Stimulated activated CD4-positive, alpha-beta T cell treated with anti-CD3 and anti-CD28 coated beads, Interleukin-15, amount 100 ng/mL, for 48 hours (primary cell): ENCODE results near the gene BAHD1.

Source experiments
- DNase-seq, 2 donors: peaks; one replicate each; pipeline ENCODE4 v3.0.0-alpha.2; 2020; ENCODE audit warnings: low read depth in 2 of 2

BAHD1 gene

GRCh38 chr15:40424483-40425115 is 16.2 kb upstream of the BAHD1 start:
- no peak for DNase-seq

DNA sequence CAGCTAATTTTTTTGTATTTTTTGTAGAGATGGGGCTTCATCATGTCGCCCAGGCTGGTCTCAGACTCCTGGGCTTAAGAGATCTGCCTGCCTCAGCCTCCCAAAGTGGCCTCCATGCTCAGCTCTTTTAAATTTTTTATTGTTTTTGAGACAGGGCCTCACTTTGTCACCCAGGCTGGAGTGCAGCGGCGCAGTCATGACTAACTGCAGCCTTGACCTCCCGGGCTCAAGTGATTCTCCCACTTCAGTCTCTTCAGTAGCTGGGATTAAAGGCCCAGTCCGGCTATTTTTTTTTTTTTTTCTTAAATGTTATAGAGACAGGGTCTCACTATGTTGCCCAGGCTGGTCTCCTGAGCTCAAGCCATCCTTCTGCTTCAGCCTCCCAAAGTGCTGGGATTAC is 15.1 kb upstream of the BAHD1 start:
- no peak for DNase-seq

DNA sequence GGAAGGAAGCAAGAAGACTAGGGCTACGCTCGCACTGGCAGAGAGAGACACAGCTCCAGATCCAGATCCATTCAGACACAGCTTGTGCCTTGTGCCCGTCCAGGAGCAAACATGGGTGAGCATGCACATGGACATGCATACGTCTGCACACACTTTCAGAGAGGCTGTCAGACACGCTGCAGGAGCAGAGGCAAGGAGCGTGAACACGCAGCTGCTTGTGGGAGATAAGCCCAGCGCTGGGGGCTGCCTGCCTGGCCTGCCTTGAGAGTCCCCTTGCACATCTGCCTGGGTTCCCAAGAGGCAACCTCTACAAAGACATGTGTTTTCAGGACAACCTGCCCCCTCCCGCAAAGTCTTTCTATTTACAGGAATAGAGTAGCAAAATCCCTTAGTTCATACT is 13.6 kb upstream of the BAHD1 start:
- DNase-seq = no peak

DNA sequence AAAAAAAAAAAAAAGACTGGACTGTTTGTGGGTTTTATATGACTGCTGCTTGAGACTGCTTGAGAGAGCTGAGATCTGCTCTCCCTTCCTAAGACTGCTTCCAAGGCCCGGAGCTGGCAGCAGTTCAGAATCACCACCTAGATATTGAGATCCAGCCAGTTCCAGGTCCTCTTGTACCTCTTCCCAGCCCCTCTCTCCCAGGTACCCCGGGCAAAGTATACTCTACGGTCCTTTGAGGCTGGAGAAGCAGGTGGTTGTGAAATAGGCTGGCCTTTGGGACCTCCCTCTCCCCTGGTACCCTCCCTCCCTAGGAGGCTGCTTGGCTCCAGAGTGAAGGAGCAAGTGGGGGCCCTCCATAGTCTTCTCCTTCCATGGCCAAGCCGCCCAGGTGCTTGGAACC is 12.6 kb upstream of the BAHD1 start:
- DNase-seq = no peak

- DNase-seq = no peak
Measured at GRCh38 chr15:40429068-40429710, 11.6 kb upstream of the BAHD1 start.

DNA sequence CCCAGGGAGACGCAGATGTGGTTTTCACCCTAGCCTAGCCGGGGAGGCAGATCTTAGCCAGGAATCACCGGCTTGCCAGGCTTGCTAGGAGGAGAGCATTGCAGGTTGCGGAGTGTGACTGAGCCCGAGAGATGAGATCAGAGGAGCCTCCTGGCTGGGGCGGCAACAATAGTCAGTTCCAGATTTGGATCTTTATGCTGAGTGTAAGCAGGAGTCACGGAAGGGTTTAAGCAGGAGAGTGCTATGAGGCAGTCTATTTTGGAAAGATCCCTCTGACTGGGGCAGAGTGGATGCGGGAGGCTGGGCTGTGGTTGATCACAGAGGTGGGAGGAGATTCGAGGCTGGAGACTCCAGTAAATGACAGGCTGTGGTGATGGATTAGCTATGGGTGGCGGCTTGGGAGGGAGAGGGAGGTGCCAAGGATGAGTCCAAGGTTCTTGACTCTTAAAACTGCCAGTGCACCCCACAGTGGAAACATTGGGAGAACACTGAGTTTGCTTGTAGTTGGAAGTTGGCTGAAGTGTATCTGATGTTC is 10.4 kb upstream of the BAHD1 start:
- no peak for DNase-seq

DNA sequence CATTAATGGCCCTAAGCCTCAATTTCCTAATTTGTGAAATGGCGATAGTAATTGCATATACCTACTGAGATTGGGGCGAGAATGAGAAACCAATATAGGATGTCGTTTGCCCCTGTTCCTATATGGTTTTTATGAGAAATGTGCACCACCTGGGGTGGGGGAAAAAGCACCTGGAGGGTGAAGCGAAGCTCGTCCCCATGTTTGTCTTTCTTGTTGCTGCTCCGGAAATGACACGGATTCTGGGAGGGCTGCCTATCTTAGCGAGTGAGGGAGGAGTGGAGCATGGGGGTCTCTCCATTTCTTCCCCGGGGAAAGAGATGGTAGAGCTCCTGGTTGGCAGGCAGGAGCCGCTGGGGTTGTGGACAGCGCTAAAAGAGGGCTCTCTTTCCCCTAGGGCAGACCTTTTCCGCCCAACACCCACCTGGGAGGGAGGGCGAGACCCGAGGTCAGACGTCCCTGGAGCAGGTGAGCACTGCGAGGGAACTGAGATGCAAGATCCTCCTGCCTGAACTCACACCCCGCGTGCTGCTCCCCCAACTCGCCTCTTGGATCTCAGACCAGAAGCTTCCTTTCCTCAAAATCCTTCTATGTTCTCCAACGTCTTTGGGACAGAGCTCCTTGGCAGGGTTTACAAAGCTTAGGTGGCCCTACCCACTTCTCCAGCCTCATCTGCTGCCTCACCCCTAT is 5.6 kb upstream of the BAHD1 start:
- DNase-seq = no peak

- no peak for DNase-seq
Measured at GRCh38 chr15:40435710-40436089, 5.1 kb upstream of the BAHD1 start.

DNA sequence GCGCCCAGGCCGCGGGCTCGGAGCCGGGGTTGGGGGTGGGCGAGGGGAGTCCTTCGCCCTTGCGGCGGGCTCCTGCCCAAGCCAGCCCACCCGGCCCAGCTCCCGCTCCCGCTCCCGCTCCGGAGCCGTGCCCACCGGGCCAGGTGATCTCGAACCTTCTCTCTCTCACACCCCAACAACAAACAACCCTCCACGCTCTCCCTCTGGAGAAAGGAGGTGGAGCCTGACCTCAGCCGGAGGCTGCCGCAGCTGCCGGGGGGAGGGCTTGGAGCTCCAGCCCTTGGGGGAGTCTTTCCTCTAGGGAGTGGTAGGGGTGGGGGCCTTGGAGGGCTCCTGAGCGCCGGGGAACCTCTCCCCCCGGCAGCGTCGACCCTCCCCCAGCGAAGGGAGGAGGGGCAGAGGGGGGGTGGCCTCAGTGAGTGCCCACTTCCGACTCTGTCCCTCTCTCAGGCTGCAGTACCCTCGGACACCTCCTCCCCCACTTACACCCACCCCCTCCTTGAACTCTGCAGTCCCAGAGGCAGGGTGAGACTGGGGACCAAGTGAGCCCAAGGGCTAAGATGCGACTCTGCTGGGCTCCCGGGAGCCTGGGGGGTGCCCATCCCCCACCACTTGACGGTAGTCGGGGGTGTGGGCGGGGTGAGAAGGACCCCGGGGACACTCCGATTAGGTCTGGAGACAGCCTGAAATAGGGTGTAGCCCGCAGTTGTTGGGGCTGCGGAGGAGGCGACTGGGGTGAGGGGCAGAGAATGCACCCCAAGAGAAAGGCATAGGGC is 4.4 kb upstream of the BAHD1 start:
- no peak for DNase-seq

DNA sequence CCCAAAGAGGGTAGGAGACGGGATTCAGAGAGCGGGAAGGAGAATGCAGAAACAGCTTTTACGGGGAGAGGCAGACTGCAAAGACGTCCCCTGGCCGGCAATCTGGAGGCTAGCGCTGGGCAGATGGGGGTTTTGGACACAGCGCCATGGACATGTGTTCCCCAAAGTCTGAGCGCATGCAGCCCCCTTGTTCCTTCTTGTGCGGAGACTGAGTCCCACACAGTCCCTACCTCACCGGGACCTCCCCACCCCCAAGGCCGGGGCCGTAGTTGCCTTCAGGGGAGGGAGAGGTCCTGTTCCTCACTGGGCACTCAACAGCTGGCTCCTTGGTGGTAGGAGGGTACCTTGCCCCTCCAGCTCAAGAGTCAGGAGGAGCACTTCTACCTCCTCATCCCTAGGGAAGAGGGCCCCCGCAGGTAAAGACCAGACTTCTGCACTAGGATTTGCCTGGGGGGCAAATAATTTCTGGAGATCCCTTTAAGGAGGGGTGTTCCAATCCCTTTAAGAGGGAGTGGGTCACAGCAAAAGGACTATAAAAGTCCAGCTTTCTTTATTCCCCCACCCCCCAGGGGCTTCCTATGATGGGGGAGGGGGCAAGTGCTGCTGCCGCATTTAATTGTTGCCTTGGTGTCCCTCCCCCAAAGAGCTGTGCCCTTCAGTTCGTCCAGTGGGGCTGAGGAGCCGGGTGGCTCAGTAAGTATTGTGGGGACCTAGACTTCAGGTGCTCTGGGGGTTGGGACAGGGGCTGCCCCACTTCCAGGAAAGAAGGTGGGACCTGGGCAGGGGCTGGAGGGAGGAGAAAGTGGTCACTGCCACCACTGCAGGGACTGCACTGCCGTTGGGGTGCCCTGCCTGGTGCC is 3.6 kb upstream of the BAHD1 start:
- no peak for DNase-seq

DNA sequence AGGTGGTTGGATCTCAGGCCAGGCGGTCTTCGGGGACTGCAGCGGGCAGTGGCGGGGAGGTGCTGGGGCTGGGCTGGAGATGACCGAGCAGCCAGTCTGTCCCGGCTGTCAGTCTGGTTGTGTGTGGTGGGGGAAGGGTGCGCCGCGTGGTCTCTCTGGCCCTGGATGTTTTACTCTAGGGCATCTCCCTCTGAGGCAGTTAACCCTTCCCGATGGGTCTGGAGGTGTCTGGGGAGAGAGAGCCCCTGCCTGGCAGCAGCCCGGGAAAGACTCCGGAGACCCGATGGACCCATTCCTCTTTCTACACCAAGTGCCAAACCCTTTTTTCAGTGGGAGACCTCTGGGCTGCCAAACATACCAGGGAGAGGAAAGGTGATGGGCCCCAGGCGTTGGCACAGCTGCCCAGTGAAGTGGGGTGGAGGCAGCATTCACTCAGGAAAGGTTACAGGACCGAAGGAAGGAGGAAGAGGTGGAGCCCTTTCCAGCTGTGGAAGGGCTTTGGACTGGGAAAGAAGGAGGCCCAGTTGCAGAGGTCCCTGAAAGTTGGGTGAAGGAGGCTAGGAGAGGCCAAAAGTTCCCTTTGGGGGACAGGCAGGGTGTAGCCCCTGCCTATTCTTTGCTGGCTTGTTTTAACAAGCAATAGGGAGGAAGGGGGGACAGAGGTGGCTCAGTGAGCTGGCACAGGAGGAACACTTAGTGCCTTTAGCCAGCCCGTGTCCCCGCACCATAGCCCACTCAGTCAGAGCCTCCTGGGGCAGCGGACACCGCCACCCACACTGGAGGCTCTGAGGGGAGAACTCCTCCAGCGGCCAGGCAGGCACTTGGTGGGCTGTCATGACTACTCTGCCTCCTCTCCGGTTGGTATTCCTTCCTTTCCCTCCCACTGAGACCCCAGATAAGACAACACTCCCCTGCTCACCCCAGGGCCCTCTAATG is 2.7 kb upstream of the BAHD1 start:
- DNase-seq = no peak

- no peak for DNase-seq
Measured at GRCh38 chr15:40438712-40439111, 2.0 kb upstream of the BAHD1 start.

GRCh38 chr15:40439461-40439959 is 1.2 kb upstream of the BAHD1 start:
- DNase-seq = no peak

- no peak for DNase-seq
Measured at GRCh38 chr15:40439960-40440742, 602 bp upstream of the BAHD1 start.

- DNase-seq = no peak
Measured at GRCh38 chr15:40441565-40442531, 1.1 kb downstream of the BAHD1 start.

DNA sequence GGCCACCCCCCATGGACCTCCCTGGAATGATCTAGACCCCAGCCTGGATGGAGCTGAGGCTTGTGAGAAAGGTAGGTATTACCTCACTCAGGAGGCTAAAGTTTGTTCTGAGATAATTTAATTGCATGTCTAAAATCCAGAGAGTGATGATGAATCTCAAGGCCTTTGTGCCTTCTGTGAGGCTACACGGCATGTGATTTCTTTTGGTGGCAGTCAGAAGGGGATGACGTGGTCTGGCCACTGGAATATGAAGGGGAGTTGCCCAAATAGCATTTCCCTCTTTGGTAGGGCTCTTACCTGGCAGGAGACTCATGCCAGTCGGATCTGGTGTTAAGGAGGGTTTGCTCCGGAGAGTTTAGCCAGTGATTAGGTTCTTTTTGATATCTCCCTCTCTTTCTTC is 2.5 kb downstream of the BAHD1 start:
- no peak for DNase-seq

DNA sequence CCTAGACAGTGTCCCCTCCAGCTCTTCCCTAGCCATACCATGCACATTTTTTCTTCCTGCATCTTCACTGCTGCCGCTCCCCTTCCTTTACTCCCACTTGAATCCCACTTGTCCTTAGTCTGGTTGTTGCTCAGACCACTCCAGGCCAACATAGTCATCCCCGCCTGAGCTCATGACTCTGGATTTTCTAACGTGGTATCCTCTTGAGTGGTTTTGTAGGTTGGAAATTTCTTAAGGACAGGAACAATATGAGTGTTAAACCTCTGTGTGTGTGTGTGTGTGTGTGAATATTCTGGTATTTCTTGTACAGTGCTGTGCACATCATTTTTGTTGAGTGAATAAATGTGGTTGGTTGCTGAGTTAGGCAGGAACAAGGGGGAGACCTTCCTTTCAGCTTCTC is 3.1 kb downstream of the BAHD1 start:
- DNase-seq = no peak

DNA sequence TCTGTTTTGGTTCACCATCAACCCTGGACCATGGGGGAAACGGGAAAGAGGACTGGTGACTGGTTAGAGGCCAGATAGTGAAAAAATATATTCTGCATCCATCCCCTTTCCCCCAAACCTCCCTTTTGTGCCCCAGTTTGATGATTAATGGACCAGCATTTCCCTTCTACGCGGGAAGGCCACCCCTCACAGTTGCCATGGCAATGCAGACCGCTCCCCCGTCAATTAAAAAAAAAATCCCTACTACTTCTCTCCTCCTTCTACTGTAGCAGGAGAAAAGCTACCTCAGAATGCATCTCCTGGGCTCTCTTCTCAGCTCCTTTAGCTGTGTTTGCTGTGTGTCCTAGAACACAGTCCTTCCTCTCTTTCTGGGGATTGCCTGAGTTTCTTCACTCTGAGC is 4.0 kb downstream of the BAHD1 start:
- no peak for DNase-seq
